Upper lobe of left lung (tissue), 4 donors: Measurements from ENCODE around the gene STBD1.

Experiments used
- EP300 ChIP-seq, 4 donors: sonication (generic); formaldehyde crosslinking; IDR thresholded peaks; one replicate each; pipeline ENCODE4 v1.5.1; 2017; ENCODE audit warnings: antibody characterized with exemption in 4 of 4, control low read depth in 2 of 4
- POLR2A ChIP-seq, 4 donors: fragments of 450-650 bp; IDR thresholded peaks; one replicate each; pipeline ENCODE4 v1.5.1; 2016 to 2017; ENCODE audit warnings: antibody characterized with exemption in 4 of 4, mild to moderate bottlenecking in 2 of 4
- POLR2AphosphoS5 ChIP-seq, 2 donors: sonication (generic); formaldehyde crosslinking; IDR thresholded peaks; one replicate each; pipeline ENCODE4 v1.5.1; 2017; ENCODE audit warnings: antibody characterized with exemption in 2 of 2
- TF ChIP-seq, protein P1 (sequence below), 6 experiments: fragments of 450-650 bp in 4 of 6; fragments of 200-600 bp in 2 of 6; sonication (generic) in 2 of 6; IDR thresholded peaks; one replicate each; pipeline ENCODE4 v1.5.1; 2016 to 2019; ENCODE audit warnings: antibody characterized with exemption in 6 of 6

DNA sequence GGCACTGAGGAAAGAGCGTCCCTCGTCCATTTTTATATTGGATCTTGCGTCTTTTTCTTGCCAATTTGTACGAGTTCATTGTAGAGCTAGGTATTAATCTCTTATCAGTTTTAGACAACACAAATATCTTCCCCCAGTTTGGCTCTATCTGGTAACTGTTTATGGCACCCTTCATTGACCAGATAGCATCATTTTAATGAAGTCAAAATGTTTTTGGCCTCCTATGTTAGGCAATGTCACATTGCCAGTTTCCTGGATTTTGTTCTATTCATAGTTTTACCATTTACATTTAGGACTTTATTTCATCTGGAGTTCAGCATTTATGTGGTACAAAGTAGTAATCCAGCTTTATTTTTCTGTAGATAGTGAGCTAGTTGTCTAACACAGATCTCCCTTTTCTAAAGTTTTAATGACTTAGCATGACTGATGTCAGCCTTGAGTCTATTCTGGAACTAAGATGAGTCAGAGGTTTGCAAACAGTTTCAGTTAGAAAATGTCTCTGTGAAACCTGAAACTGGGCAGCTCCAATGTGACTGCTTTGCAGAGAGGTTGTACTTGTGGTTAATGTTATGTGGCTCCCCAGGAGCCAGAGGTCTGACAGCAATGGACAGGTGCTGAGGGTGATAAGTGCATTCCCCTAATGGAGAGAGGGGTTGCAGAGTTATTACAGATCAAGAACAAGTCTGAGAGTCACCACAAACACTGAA is 5.3 kb upstream of the STBD1 start:
- TF ChIP-seq, protein P1, sequence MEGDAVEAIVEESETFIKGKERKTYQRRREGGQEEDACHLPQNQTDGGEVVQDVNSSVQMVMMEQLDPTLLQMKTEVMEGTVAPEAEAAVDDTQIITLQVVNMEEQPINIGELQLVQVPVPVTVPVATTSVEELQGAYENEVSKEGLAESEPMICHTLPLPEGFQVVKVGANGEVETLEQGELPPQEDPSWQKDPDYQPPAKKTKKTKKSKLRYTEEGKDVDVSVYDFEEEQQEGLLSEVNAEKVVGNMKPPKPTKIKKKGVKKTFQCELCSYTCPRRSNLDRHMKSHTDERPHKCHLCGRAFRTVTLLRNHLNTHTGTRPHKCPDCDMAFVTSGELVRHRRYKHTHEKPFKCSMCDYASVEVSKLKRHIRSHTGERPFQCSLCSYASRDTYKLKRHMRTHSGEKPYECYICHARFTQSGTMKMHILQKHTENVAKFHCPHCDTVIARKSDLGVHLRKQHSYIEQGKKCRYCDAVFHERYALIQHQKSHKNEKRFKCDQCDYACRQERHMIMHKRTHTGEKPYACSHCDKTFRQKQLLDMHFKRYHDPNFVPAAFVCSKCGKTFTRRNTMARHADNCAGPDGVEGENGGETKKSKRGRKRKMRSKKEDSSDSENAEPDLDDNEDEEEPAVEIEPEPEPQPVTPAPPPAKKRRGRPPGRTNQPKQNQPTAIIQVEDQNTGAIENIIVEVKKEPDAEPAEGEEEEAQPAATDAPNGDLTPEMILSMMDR (IDR thresholded peaks at IDR 0.05), result no peak
- TF ChIP-seq POLR2A (IDR thresholded peaks at IDR 0.05), result no peak
- no peak for TF ChIP-seq EP300 (IDR thresholded peaks at IDR 0.05)
- TF ChIP-seq POLR2AphosphoS5 (IDR thresholded peaks at IDR 0.05), result no peak
